GM19372 (cell line): ENCODE data around the gene EXOC3L2.
"Not testable (repeated sequence)": the region's sequence is repeated elsewhere in the genome, so short reads cannot be mapped to it uniquely, and the experiment has no call there.

Experiments
- ATAC-seq: cut with Tn5 transposase; IDR thresholded peaks from one replicate; pipeline ENCODE4 v1.9.1; 2021; ENCODE audit warnings: mild to moderate bottlenecking, low read depth, moderate library complexity; ENCODE audit not compliant: unreplicated experiment

Gene EXOC3L2

GRCh38 chr19:45258862-45259261, 13.7 kb upstream of the EXOC3L2 start:
- no peak for ATAC-seq

GRCh38 chr19:45256836-45257235, 11.6 kb upstream of the EXOC3L2 start:
- ATAC-seq, result no peak

GRCh38 chr19:45255611-45256157, 10.5 kb upstream of the EXOC3L2 start:
- no peak for ATAC-seq

GRCh38 chr19:45254044-45254531, 8.9 kb upstream of the EXOC3L2 start:
- no peak for ATAC-seq

GRCh38 chr19:45253396-45254027, 8.3 kb upstream of the EXOC3L2 start:
- no peak for ATAC-seq

- ATAC-seq, result no peak
These were observed 6.5 kb upstream of the EXOC3L2 start for GRCh38 chr19:45251452-45252354.

GRCh38 chr19:45250832-45251451, 5.7 kb upstream of the EXOC3L2 start, which contains the start of gene MARK4:
MARK4 (plus strand) TSS chr19:45251271; CDS start chr19:45251589, 318 bp downstream.
- ATAC-seq, result no peak

GRCh38 chr19:45250216-45250831, 5.1 kb upstream of the EXOC3L2 start:
- no peak for ATAC-seq

- ATAC-seq, result no peak
These were observed 4.2 kb upstream of the EXOC3L2 start for GRCh38 chr19:45249261-45250033.

- ATAC-seq, result no peak
These were observed 1.9 kb upstream of the EXOC3L2 start for GRCh38 chr19:45247136-45247535.

- no peak for ATAC-seq
These were observed 619 bp upstream of the EXOC3L2 start for GRCh38 chr19:45245826-45246225.

GRCh38 chr19:45244133-45244794, 943 bp downstream of the EXOC3L2 start:
- ATAC-seq, result no peak

- no peak for ATAC-seq
These were observed 2.0 kb downstream of the EXOC3L2 start for GRCh38 chr19:45243144-45243732.

- ATAC-seq, result no peak
These were observed 6.7 kb downstream of the EXOC3L2 start for GRCh38 chr19:45238556-45238955.

GRCh38 chr19:45235485-45235884, 9.7 kb downstream of the EXOC3L2 start:
- ATAC-seq, result no peak

- no peak for ATAC-seq
These were observed 10.9 kb downstream of the EXOC3L2 start for GRCh38 chr19:45234089-45234869.

GRCh38 chr19:45231891-45232290, 13.3 kb downstream of the EXOC3L2 start:
- no peak for ATAC-seq

GRCh38 chr19:45229056-45229455, 16.2 kb downstream of the EXOC3L2 start:
- not testable (repeated sequence) for ATAC-seq
